OCI-LY3 (cell line): ENCODE results near the gene CYP46A1.
"Not testable (repeated sequence)": the region's sequence is repeated elsewhere in the genome, so short reads cannot be mapped to it uniquely, and the experiment has no call there.

ENCODE experiments used
- H2AFZ ChIP-seq: fragments of 200-600, 300-600 bp; shearing (Covaris generic); 2 replicates; pipeline ENCODE4 v1.6.0; 2014; ENCODE audit warnings: antibody characterized with exemption, low read depth, low read length
- H3K27ac ChIP-seq: fragments of 200-600, 300-600 bp; sonication (generic); 2 replicates; pipeline ENCODE4 v1.5.1; 2014; ENCODE audit warnings: mild to moderate bottlenecking, low read length, moderate library complexity, mixed read lengths
- H3K27me3 ChIP-seq: fragments of 200-600, 300-600 bp; sonication (generic); 2 replicates; pipeline ENCODE4 v1.6.1; 2014; ENCODE audit warnings: low read depth, low read length, mixed read lengths
- H3K36me3 ChIP-seq: fragments of 200-600, 300-600 bp; sonication (generic); replicated peaks from 2 replicates; pipeline ENCODE3; 2014; ENCODE audit warnings: low read depth, low read length, mixed read lengths
- H3K4me1 ChIP-seq: fragments of 300-600, 200-600 bp; sonication (generic); 2 replicates; pipeline ENCODE4 v1.6.1; 2014; ENCODE audit warnings: low read length, mixed read lengths
- H3K4me2 ChIP-seq: fragments of 200-600, 300-600 bp; sonication (generic); 2 replicates; pipeline ENCODE4 v1.6.1; 2014; ENCODE audit warnings: low read length, mixed read lengths
- H3K4me3 ChIP-seq: fragments of 300-600, 200-600 bp; sonication (generic); 2 replicates; pipeline ENCODE4 v1.5.1; 2014; ENCODE audit warnings: antibody characterized with exemption, mild to moderate bottlenecking, low read length, moderate library complexity
- H3K79me2 ChIP-seq: fragments of 300-600, 200-600 bp; shearing (Covaris generic); 2 replicates; pipeline ENCODE4 v1.6.1; 2014; ENCODE audit warnings: mild to moderate bottlenecking, low read length, mixed read lengths
- H3K9ac ChIP-seq: fragments of 300-600, 200-600 bp; shearing (Covaris generic); 2 replicates; pipeline ENCODE4 v1.6.0; 2014; ENCODE audit warnings: mild to moderate bottlenecking, low read length, moderate library complexity
- H3K9me3 ChIP-seq: fragments of 200-600, 300-600 bp; shearing (Covaris generic); 2 replicates; pipeline ENCODE4 v1.6.1; 2014; ENCODE audit warnings: low read length, mixed read lengths; ENCODE audit not compliant: insufficient read depth
- H4K20me1 ChIP-seq: fragments of 200-600, 300-600 bp; sonication (generic); 2 replicates; pipeline ENCODE4 v1.6.1; 2016; ENCODE audit warnings: low read length, mixed read lengths; ENCODE audit not compliant: insufficient read depth
- CTCF ChIP-seq: fragments of 200-600, 300-600 bp; sonication (generic); IDR thresholded peaks from 2 replicates; pipeline ENCODE4 v1.5.1; 2014; ENCODE audit warnings: antibody characterized with exemption, low read length, low read depth
- EZH2phosphoT487 ChIP-seq: fragments of 200-600 bp; shearing (Covaris generic); IDR thresholded peaks from 2 replicates; pipeline ENCODE4 v1.6.1; 2018; ENCODE audit warnings: antibody characterized with exemption, mixed run types, low read depth

Gene CYP46A1

GRCh38 chr14:99637624-99638023 is 46.5 kb upstream of the CYP46A1 start:
- Histone ChIP-seq H3K27ac (no peak overlapping the region), H3K79me2 (no peaks in the 10 kb centered on the region), H3K4me1 (peaks cover 12% of the 10 kb centered on the region), H3K4me3 (no peak overlapping the region), H3K9ac (no peak overlapping the region), H3K9me3 (no peaks in the 10 kb centered on the region), H3K36me3 (no peaks in the 10 kb centered on the region), H3K27me3 (no peaks in the 10 kb centered on the region), H2AFZ (no peak overlapping the region), H3K4me2 (no peak overlapping the region), H4K20me1 (no peaks in the 10 kb centered on the region)
- no peak for TF ChIP-seq CTCF
- no peak for TF ChIP-seq EZH2phosphoT487

- not testable (repeated sequence) for H3K79me2 ChIP-seq, H2AFZ ChIP-seq, H3K4me3 ChIP-seq, H3K4me1 ChIP-seq, H3K36me3 ChIP-seq, H4K20me1 ChIP-seq, H3K27me3 ChIP-seq, H3K4me2 ChIP-seq, H3K27ac ChIP-seq, H3K9me3 ChIP-seq, H3K9ac ChIP-seq
Observed at GRCh38 chr14:99642771-99643170, 41.3 kb upstream of the CYP46A1 start.

GRCh38 chr14:99643343-99643742 is 40.8 kb upstream of the CYP46A1 start:
- Histone ChIP-seq H3K27me3 (no peaks in the 10 kb centered on the region), H4K20me1 (no peaks in the 10 kb centered on the region), H3K79me2 (no peaks in the 10 kb centered on the region), H3K4me2 (no peak overlapping the region), H3K27ac (no peak overlapping the region), H3K4me1 (no peaks in the 10 kb centered on the region), H3K36me3 (no peaks in the 10 kb centered on the region), H3K9me3 (no peaks in the 10 kb centered on the region), H3K9ac (no peak overlapping the region), H2AFZ (no peak overlapping the region), H3K4me3 (no peak overlapping the region)
- TF ChIP-seq CTCF (no peak), EZH2phosphoT487 (no peak)

GRCh38 chr14:99644035-99644587 is 40.0 kb upstream of the CYP46A1 start:
- H3K9ac ChIP-seq = no peak overlapping the region
- no peak overlapping the region for H3K4me3 ChIP-seq
- H3K36me3 ChIP-seq = no peaks in the 10 kb centered on the region
- H3K27me3 ChIP-seq = no peaks in the 10 kb centered on the region
- TF ChIP-seq CTCF (no peak), EZH2phosphoT487 (no peak)
- H3K4me1 ChIP-seq = peaks cover 4% of the 10 kb centered on the region
- no peaks in the 10 kb centered on the region for H3K79me2 ChIP-seq
- H3K4me2 ChIP-seq = no peak overlapping the region
- H3K9me3 ChIP-seq = no peaks in the 10 kb centered on the region
- H4K20me1 ChIP-seq = no peaks in the 10 kb centered on the region
- H2AFZ ChIP-seq = no peak overlapping the region
- H3K27ac ChIP-seq = no peak overlapping the region
